HG02981 (cell line): ENCODE data around the gene RAD52.

ENCODE experiments used
- ATAC-seq: cut with Tn5 transposase; IDR thresholded peaks from one replicate; pipeline ENCODE4 v1.9.1; 2021; ENCODE audit warnings: mild to moderate bottlenecking, moderate library complexity; ENCODE audit not compliant: unreplicated experiment

The RAD52 gene

GRCh38 chr12:949453-950191 is at the start of gene RAD52:
Gene RAD52 (minus strand): TSS chr12:949694. CDS start chr12:933058, 16,636 bp downstream.
- peak; percentile 80 for ATAC-seq

- ATAC-seq = no peak
These were observed 48.8 kb upstream of the RAD52 start for GRCh38 chr12:998020-998874.

- ATAC-seq = no peak
These were observed 48.0 kb upstream of the RAD52 start for GRCh38 chr12:997505-997904.

- no peak for ATAC-seq
These were observed 47.4 kb upstream of the RAD52 start for GRCh38 chr12:996881-997280.

GRCh38 chr12:992647-993046 is 43.2 kb upstream of the RAD52 start:
- no peak for ATAC-seq

- ATAC-seq = no peak
These were observed 42.1 kb upstream of the RAD52 start for GRCh38 chr12:991350-992333.

- peak; percentile 80 for ATAC-seq
These were observed 41.3 kb upstream of the RAD52 start, which contains the start of gene ERC1 for GRCh38 chr12:990661-991349. Gene ERC1 (plus strand): TSS chr12:991223. CDS start chr12:1027904, 36,681 bp downstream.

GRCh38 chr12:989751-990660 is 40.5 kb upstream of the RAD52 start:
- ATAC-seq = peak; percentile 10

GRCh38 chr12:989051-989450 is 39.6 kb upstream of the RAD52 start:
- ATAC-seq = no peak

- no peak for ATAC-seq
These were observed 39.2 kb upstream of the RAD52 start for GRCh38 chr12:988646-989045.

- no peak for ATAC-seq
These were observed 32.5 kb upstream of the RAD52 start for GRCh38 chr12:981961-982360.

- no peak for ATAC-seq
These were observed 31.8 kb upstream of the RAD52 start for GRCh38 chr12:981176-981828.

- no peak for ATAC-seq
These were observed 29.9 kb upstream of the RAD52 start for GRCh38 chr12:979349-979748.

- ATAC-seq = no peak
These were observed 27.7 kb upstream of the RAD52 start for GRCh38 chr12:977156-977555.

GRCh38 chr12:976644-977043 is 27.1 kb upstream of the RAD52 start:
- no peak for ATAC-seq

- no peak for ATAC-seq
These were observed 24.9 kb upstream of the RAD52 start for GRCh38 chr12:974271-974862.

- ATAC-seq = no peak
These were observed 22.5 kb upstream of the RAD52 start for GRCh38 chr12:971991-972390.

GRCh38 chr12:969821-970220 is 20.3 kb upstream of the RAD52 start:
- no peak for ATAC-seq
